Measurements from ENCODE around the gene NEK1. TPM values are rescaled to one million over a fixed set of nuclear protein-coding genes. Genes with fewer than 3 reads are reported as not detected.
A peak's percentile ranks its signal among the peaks of the same experiment; 100 is the strongest.

NEK1 gene
- total and polyA plus RNA-seq, 2 of the 13 experiments (the other 11 are each of a cell fraction or from before 2014, with no cell fraction given), result 2.9 to 5.4 TPM

GRCh38 chr4:169619958-169620879 lies 7.8 kb upstream of the NEK1 start, which contains the start of gene CLCN3 (continued):
- TF ChIP-seq MEIS1 (CRISPR knock-in tag; IDR thresholded peaks at IDR 0.05; ENCODE audit: borderline replicate concordance), result peak; percentile 95; the same call in 1 of the 2 replicates
- no peak for TF ChIP-seq ZNF367 (CRISPR knock-in tag; IDR thresholded peaks at IDR 0.05; ENCODE audit: borderline replicate concordance)
- TF ChIP-seq ZNF766 (CRISPR knock-in tag; IDR thresholded peaks at IDR 0.05; ENCODE audit: borderline replicate concordance), result no peak; the same call in 1 of the 2 replicates
- no peak for TF ChIP-seq SNRNP70 (IDR thresholded peaks at IDR 0.05; ENCODE audit: low read depth, low read length)
- no peak for TF ChIP-seq ZNF782 (CRISPR knock-in tag; IDR thresholded peaks at IDR 0.05; ENCODE audit: borderline replicate concordance)
- no peak for TF ChIP-seq ESRRA (CRISPR knock-in tag; IDR thresholded peaks at IDR 0.05; ENCODE audit: low read depth)
- TF ChIP-seq HES4 (CRISPR knock-in tag; IDR thresholded peaks at IDR 0.05; ENCODE audit: borderline replicate concordance), result peak; percentile 17; the same call in 1 of the 2 replicates
- TF ChIP-seq TEAD3 (CRISPR knock-in tag; optimal IDR thresholded peaks at IDR 0.05; ENCODE audit: borderline replicate concordance), result peak; percentile 63
- TF ChIP-seq, protein P1, sequence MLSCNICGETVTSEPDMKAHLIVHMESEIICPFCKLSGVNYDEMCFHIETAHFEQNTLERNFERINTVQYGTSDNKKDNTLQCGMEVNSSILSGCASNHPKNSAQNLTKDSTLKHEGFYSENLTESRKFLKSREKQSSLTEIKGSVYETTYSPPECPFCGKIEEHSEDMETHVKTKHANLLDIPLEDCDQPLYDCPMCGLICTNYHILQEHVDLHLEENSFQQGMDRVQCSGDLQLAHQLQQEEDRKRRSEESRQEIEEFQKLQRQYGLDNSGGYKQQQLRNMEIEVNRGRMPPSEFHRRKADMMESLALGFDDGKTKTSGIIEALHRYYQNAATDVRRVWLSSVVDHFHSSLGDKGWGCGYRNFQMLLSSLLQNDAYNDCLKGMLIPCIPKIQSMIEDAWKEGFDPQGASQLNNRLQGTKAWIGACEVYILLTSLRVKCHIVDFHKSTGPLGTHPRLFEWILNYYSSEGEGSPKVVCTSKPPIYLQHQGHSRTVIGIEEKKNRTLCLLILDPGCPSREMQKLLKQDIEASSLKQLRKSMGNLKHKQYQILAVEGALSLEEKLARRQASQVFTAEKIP (CRISPR knock-in tag; IDR thresholded peaks at IDR 0.05; ENCODE audit: borderline replicate concordance), result no peak
- TF ChIP-seq CBFB (CRISPR knock-in tag; IDR thresholded peaks at IDR 0.05), result peak; percentile 82; the same call in 1 of the 2 replicates
- peak; percentile 67 for TF ChIP-seq ZBTB21 (CRISPR knock-in tag; IDR thresholded peaks at IDR 0.05)
- TF ChIP-seq ZNF33B (CRISPR knock-in tag; IDR thresholded peaks at IDR 0.05), result peak; percentile 54; the same call in 1 of the 2 replicates
- 0 out of 2 replicates have a peak, but pooled peaks have one; percentile 46 for TF ChIP-seq GTF3A (CRISPR knock-in tag; conservative IDR thresholded peaks at IDR 0.05)
- TF ChIP-seq ZSCAN21 (CRISPR knock-in tag; IDR thresholded peaks at IDR 0.05; ENCODE audit: borderline replicate concordance), result 0 out of 2 replicates have a peak, but pooled peaks have one; percentile 19
- TF ChIP-seq TARDBP (CRISPR knock-in tag; IDR thresholded peaks at IDR 0.05), result peak; percentile 87; the same call in 1 of the 2 replicates
- peak; percentile 73; the same call in 1 of the 2 replicates for TF ChIP-seq ZHX2 (IDR thresholded peaks at IDR 0.05; ENCODE audit: low read depth)
- TF ChIP-seq ZHX2 (CRISPR knock-in tag; IDR thresholded peaks at IDR 0.05; ENCODE audit: borderline replicate concordance), result no peak
- TF ChIP-seq, protein P2, sequence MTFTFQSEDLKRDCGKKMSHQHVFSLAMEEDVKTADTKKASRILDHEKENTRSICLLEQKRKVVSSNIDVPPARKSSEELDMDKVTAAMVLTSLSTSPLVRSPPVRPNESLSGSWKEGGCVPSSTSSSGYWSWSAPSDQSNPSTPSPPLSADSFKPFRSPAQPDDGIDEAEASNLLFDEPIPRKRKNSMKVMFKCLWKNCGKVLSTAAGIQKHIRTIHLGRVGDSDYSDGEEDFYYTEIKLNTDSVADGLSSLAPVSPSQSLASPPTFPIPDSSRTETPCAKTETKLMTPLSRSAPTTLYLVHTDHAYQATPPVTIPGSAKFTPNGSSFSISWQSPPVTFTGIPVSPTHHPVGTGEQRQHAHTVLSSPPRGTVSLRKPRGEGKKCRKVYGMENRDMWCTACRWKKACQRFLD (CRISPR knock-in tag; IDR thresholded peaks at IDR 0.05; ENCODE audit: borderline replicate concordance), result no peak
- no peak for TF ChIP-seq ATAD3A (CRISPR knock-in tag; IDR thresholded peaks at IDR 0.05)
- TF ChIP-seq ZNF3 (CRISPR knock-in tag; IDR thresholded peaks at IDR 0.05), result no peak

All from HepG2 (cell line).